LNCaP clone FGC (cell line): ENCODE measurements around the gene IFNE.
"Not testable (repeated sequence)": the region's sequence is repeated elsewhere in the genome, so short reads cannot be mapped to it uniquely, and the experiment has no call there.

ENCODE experiments used
- DNase-seq: peaks from one replicate; pipeline ENCODE4 v3.0.0-alpha.2; 2011; ENCODE audit warnings: low read depth
- H3K4me3 ChIP-seq: 2 replicates; pipeline ENCODE4 v1.5.1; 2011; ENCODE audit warnings: mild to moderate bottlenecking, low read depth, low read length, control low read depth
- TF ChIP-seq, protein P1 (sequence below): IDR thresholded peaks from 2 replicates; pipeline ENCODE4 v1.5.1; 2012; ENCODE audit warnings: mild to moderate bottlenecking; ENCODE audit not compliant: control insufficient read depth, insufficient read depth; ENCODE audit errors: extremely low read depth

Gene IFNE

DNA sequence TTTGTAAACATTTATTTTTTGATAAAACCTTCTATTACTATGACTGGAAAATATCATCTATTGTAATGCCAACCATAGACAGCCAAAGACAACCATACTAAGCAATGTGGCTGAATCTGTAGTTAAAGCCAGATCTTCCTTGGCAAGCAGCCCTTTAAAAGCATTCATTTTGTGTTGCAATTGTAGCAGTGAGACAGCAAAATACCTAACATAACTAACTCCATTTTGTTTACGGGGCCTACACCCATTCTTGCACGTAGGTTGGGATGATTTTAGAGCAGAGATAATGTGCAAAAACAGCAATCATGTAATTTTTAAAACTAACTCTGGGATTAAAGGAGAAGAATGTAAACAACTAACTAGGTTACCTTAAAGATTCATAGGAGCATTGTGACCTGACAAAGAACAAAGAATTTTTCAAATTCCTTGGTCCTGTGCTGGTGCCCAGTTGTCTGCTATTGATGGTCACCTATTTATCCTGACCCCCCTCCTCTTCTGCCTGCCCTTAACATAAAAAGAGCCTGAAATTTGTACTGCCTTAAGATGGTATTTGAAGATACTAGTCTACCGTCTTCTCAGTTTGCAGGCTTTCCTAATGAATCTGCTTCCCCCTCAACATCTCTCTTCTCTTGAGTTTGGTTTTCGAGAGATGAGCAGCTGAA is 31.2 kb downstream of the IFNE start:
- H3K4me3 ChIP-seq: no peak overlapping the region
- no peak for DNase-seq
- TF ChIP-seq, protein P1, sequence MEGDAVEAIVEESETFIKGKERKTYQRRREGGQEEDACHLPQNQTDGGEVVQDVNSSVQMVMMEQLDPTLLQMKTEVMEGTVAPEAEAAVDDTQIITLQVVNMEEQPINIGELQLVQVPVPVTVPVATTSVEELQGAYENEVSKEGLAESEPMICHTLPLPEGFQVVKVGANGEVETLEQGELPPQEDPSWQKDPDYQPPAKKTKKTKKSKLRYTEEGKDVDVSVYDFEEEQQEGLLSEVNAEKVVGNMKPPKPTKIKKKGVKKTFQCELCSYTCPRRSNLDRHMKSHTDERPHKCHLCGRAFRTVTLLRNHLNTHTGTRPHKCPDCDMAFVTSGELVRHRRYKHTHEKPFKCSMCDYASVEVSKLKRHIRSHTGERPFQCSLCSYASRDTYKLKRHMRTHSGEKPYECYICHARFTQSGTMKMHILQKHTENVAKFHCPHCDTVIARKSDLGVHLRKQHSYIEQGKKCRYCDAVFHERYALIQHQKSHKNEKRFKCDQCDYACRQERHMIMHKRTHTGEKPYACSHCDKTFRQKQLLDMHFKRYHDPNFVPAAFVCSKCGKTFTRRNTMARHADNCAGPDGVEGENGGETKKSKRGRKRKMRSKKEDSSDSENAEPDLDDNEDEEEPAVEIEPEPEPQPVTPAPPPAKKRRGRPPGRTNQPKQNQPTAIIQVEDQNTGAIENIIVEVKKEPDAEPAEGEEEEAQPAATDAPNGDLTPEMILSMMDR: no peak

DNA sequence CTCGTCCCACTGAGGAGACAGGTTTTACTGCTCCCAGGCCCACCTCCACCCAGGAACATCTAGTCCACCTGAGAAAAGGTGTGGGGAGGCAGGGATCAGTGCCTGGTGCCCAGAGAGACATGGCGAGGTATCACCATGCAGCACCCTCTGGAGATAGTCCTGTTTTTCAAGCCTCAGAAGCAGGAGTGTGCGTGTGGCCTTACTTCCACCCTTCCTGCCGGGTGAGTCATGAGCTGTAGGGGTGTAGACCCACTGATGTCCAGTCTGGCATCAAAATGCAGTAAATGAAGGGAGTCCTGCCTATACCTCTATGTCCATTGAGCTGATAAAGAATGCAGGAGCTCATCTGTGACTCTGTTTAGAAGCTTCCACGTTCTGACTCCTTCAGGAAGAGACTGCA is 32.8 kb downstream of the IFNE start:
- not testable (repeated sequence) for DNase-seq, H3K4me3 ChIP-seq

DNA sequence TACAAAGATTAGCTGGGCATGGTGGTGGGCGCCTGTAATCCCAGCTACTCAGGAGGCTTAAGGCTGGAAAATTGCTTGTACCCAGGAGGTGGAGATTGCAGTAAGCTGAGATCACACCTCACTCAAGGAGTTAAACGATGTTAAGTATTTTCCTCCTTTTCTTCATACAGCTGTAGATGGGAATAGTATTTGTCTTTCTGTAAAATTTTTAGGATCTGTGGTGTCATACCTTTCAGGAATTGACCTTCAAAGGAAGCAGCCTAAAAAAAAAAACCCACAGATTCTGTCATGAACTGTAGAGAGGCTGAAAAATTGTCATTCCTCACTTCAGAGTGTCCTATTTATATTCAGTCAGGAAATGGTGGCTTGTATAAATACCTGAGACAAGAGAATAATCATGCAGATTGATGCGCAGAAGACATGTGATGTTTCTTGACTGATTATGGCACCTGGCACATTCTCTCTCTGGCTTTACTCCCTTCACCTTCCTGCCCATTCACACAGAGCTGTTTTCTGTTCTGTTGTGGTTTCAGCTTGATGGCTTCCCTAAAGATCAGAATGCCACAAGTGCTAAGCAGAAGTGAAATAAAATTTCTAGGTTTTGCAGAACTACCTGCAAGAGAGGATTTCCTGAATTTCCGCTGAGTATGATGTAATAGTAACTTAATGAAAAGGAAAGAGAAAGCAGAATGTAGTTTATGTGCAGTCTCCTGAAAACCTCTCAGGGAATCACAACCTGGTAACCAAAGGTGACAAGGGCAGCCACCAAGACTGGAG is 38.1 kb downstream of the IFNE start:
- no peak for DNase-seq
- TF ChIP-seq, protein P1: no peak
- no peak overlapping the region for H3K4me3 ChIP-seq

DNA sequence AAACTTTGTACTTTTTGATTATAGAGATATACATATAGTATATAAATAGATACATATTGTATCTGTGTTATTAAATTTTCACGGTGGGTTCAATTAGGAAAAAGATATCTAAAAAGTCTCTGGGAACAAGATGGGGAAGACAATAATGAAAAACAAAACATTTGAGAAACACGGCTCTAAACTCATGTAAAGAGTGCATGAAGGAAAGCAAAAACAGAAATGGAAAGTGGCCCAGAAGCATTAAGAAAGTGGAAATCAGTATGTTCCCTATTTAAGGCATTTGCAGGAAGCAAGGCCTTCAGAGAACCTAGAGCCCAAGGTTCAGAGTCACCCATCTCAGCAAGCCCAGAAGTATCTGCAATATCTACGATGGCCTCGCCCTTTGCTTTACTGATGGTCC is 42.0 kb downstream of the IFNE start, which contains the start of gene IFNA1:
Gene IFNA1 (plus strand): TSS at position 301 of the 400 bp plus-strand sequence. CDS start 69 bp downstream, at position 370.
- TF ChIP-seq, protein P1: no peak
- H3K4me3 ChIP-seq: no peak within 1 kb of the TSS
- no peak for DNase-seq

DNA sequence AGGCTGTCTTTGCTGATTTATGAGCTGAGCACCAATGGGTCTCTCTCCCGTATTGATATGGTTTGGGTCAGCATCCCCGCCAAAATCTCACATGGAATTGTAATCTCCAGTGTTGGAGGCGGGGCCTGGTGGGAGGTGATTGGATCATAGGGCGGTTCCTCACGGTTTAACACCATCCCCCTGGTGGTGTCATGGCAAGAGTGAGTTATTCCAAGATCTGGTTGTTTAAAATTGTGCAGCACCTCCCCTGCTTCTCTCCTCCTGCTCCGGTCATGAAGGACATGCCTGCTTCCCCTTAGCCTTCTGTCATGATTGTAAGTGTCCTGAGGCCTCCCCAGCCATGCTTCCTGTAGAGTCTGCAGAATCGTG is 47.1 kb downstream of the IFNE start:
- not testable (repeated sequence) for H3K4me3 ChIP-seq, DNase-seq

DNA sequence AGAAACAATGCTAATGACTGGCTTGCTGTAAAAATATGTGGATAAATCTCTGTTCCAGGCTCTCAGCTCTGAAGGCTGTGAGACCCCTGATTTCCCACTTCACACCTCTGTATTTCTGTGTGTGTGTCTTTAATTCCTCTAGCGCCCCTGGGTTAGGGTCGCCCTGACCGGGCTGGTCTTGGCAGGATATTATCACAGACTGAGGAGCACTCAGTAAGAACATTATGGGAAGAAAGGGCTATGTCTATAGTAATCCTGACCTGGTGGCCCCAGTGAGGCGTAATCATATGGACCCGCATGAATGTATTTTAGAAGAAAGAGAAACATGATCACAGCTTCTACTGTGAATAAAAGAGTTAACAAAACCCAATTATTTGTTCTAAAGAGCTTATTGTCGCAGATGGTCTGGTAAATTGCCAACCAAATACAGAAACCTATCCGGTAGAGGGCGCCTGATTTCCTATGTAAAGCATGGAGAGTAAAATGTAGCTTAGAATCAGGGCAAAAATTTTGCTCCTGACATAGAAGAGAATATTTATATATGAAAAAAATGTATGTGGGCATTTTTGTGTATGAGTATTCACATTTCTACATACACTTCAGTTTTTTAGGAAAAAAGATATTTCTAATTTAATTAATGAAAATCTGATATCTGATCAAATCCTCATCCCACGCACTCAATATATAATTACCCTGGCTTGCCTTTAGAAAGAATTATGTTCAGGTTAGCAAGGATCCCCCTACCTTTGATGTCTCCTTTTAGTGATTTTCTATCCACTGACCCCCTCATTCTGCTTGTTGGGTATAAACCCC is 47.7 kb downstream of the IFNE start:
- H3K4me3 ChIP-seq: no peak overlapping the region
- peak; percentile 54 for DNase-seq
- TF ChIP-seq, protein P1: peak; percentile 78

DNA sequence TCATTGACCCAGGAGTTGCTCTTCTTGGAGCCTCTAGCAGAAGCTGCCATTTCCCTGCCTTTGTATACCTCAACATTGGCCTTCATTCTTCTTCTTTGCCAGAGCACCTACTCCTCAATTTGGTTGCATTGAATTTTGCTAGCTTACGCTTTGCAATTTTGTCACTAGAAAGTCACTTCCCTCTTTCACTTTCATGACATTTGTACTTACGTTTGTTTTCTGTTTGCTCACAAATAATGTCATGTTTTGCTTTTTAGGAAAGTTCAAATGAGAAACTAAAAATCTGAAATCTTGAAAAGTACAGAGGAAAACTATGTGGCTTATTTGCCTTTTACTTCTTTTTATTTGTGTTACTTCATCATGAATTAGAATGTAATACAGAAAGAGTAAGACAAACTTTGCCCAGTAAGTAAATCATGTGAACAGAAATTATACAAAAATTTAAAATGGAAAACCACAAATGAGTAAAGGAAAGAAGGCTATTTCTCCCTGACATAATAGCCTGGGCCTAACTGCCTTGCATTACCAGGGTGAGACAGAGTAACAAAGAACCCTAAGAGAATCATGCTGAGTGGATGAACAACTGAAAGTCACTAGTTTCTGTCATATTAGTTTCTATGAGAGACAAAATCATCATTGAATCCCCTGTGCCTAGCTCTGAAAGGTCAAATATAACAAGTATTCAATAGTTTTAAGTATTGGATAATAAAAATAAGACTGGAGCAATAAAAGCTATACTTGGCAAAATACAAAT is 49.3 kb downstream of the IFNE start:
- TF ChIP-seq, protein P1: no peak
- H3K4me3 ChIP-seq: no peak overlapping the region
- no peak for DNase-seq
